Peyer's patch (tissue), 4 donors: ENCODE measurements around the gene RABL6. TPM values are rescaled to one million over a fixed set of nuclear protein-coding genes. Genes with fewer than 3 reads are reported as not detected.
A peak's percentile ranks its signal among the peaks of the same experiment; 100 is the strongest.

Experiments
- DNase-seq, 3 donors: peaks; one replicate each; pipeline ENCODE4 v3.0.0-alpha.2; 2017 to 2019
- H3K27ac ChIP-seq, 4 donors: fragments of 200-600 bp; sonication (generic); one replicate each; pipeline ENCODE4 v1.5.1; 2016 to 2019
- H3K27me3 ChIP-seq, 2 donors: fragments of 200-600 bp; sonication (generic); one replicate each; pipeline ENCODE4 v1.5.1; 2019
- H3K36me3 ChIP-seq, 3 donors: fragments of 200-600 bp; sonication (generic); one replicate each; pipeline ENCODE4 v1.5.1; 2016 to 2019
- H3K4me1 ChIP-seq, 4 donors: fragments of 200-600 bp; sonication (generic); one replicate each; pipeline ENCODE4 v1.5.1; 2016 to 2019
- H3K4me3 ChIP-seq, 4 donors: fragments of 200-600 bp; sonication (generic); 1 replicate in 3 of 4; 2 replicates in 1 of 4; pipeline ENCODE4 v1.5.1; 2016 to 2019; ENCODE audit warnings: mild to moderate bottlenecking in 1 of 4
- H3K9me3 ChIP-seq, 4 donors: fragments of 200-600 bp; sonication (generic); one replicate each; pipeline ENCODE4 v1.5.1; 2016 to 2019; ENCODE audit warnings: mild to moderate bottlenecking in 1 of 4
- POLR2A ChIP-seq, 2 donors: fragments of 450-650 bp; IDR thresholded peaks; one replicate each; pipeline ENCODE4 v1.5.1; 2017; ENCODE audit warnings: antibody characterized with exemption in 2 of 2, mild to moderate bottlenecking in 2 of 2, moderate library complexity in 2 of 2
- total RNA-seq, 4 donors: library from RNA; depleted of rRNA; stranded (reverse); fragments of >200 nt; gene quantifications; one replicate each; pipeline ENCODE4 v1.1.0, GENCODE V29; 2016
- TF ChIP-seq, protein P1 (sequence below), 6 experiments: fragments of 450-650 bp in 4 of 6; fragments of 200-600 bp in 2 of 6; sonication (generic) in 1 of 6; IDR thresholded peaks; one replicate each; pipeline ENCODE4 v1.5.1; 2017 to 2019; ENCODE audit warnings: antibody characterized with exemption in 6 of 6, mild to moderate bottlenecking in 3 of 6, moderate library complexity in 1 of 6

Gene RABL6
- total RNA-seq, 4 donors from 2014 or later, result 98.4 to 187 (median 134) TPM

DNA sequence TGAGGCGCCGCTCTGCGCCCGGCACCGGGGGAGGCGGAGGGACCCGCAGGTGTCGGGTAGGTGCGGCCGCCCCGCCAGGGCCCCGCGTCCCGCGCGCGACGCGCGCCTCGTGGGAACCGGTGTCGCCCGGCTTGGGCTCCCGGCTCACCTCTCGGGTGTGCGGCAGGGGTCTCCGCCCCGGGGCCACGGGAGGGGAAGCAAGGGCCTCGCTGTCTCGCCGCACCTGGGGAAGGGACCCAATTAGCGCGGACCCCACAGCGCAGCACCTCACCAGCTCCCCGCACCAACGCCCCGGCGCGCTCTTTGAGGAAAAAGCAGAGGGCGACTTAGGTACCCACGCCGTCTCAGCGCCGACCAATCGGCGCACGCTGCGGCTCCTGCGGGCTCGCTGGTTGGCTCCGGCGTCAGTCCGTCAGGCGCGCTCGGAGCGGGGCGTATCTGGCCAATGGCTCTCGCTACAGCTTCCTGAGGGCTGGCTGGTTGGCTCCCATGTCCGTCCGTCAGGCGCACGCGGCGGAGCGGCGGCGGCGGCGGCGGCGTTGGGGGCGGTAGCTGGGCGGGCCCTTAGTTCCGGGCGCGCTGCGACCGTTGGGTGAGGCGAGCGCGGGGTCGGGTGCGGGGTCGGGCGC lies 78.3 kb downstream of the RABL6 start, which contains the start of gene TRAF2:
TSS of gene TRAF2 (plus strand) at position 567 of the 629 bp plus-strand sequence. CDS start 12,225 bp downstream, outside the sequence.
- Histone ChIP-seq H3K9me3 (no peaks in the 10 kb centered on the region), H3K36me3 (peaks cover 0 to 4% (median 0%) of the 10 kb centered on the region in 3 donors), H3K4me3 (peak within 1 kb of the TSS; percentile 75 to 98 (median 92)), H3K27me3 (no peaks in the 10 kb centered on the region), H3K4me1 (peaks cover 0 to 40% (median 18%) of the 10 kb centered on the region in 4 donors), H3K27ac (peak within 1 kb of the TSS; percentile 77 to 98 (median 86))
- peak; percentile 96 to 99 (median 99) for DNase-seq
- TF ChIP-seq, protein P1, sequence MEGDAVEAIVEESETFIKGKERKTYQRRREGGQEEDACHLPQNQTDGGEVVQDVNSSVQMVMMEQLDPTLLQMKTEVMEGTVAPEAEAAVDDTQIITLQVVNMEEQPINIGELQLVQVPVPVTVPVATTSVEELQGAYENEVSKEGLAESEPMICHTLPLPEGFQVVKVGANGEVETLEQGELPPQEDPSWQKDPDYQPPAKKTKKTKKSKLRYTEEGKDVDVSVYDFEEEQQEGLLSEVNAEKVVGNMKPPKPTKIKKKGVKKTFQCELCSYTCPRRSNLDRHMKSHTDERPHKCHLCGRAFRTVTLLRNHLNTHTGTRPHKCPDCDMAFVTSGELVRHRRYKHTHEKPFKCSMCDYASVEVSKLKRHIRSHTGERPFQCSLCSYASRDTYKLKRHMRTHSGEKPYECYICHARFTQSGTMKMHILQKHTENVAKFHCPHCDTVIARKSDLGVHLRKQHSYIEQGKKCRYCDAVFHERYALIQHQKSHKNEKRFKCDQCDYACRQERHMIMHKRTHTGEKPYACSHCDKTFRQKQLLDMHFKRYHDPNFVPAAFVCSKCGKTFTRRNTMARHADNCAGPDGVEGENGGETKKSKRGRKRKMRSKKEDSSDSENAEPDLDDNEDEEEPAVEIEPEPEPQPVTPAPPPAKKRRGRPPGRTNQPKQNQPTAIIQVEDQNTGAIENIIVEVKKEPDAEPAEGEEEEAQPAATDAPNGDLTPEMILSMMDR (IDR thresholded peaks at IDR 0.05), result peak in 2 of 6 experiments; percentile 0 to 24
- TF ChIP-seq POLR2A (IDR thresholded peaks at IDR 0.05), result peak; percentile 62 to 74

DNA sequence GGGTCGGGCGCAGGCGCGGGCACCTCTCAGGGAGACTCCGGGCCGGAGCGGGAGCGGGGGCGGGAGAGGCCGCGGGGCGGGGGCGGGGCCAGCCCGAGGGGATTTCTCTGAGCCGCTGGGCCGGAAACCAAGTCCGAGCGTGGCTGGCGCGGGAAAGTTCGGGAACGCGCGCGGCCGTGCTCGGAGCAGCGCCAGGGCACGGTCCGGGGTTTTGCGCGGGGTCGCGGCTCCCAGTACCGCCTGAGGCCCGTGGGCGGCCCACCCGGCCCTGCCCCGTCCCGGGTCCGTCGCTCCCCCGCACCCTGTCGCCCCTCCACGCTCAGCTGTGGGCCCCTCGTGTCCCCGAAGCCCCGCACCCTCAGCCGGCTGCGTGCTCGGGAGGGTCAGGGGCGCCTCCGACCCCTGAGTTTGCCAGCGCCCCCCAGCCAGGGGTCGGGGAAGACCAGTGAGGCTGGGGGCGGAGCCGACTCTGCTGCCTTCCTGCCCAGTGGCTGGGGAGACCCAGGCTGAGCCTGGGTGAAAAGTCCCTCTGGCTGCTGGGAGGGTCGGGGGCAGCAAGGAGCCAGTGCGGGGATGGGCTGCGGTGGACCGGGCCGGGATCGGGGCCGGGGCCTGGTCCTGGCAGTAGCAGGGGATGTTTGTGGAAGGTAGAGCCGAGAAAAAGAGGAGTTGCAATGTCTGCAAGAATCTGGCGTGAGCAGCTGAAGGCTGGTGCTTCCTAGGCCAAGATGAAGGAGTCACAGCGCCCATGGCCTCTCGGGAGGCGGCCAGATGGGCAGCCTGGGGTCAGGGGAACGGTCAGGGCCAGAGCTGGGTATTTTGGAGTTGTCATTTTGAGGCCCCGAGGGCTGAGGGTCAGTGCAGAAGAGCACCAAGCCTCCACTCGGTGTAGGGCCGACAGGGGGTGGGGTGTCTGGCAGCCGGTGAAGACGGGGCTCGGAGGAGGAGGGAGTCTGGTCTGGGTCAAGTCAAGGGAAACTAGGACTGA lies 79.2 kb downstream of the RABL6 start:
- Histone ChIP-seq H3K4me1 (peaks cover 0 to 32% (median 13%) of the 10 kb centered on the region in 4 donors), H3K36me3 (peaks cover 0 to 8% (median 0%) of the 10 kb centered on the region in 3 donors), H3K9me3 (no peaks in the 10 kb centered on the region), H3K27ac (peak overlapping the region; percentile 77 to 98 (median 86)), H3K27me3 (no peaks in the 10 kb centered on the region), H3K4me3 (peak overlapping the region; percentile 75 to 98 (median 92))
- TF ChIP-seq, protein P1 (IDR thresholded peaks at IDR 0.05), result no peak
- TF ChIP-seq POLR2A (IDR thresholded peaks at IDR 0.05), result no peak
- peak in 2 of 3 donors; percentile 62 to 65 for DNase-seq

DNA sequence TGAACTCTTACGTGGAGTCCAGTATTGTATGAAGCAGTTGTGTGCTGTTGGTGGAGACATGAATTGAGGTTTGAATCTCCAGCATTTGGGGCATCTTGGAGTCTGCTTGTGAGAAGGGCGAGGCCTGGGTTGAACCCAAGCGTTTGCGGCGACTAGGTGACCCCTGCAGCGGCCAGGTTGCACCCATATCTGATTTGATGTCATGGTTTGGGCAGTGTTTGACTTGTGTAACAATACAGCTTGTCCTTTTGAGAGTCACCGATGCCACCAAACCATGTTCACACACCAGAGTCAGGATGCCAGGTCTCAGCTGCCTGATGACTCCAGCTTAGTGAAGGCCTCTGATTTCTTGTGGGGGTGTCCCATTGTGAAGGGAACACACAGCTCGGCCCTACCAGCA lies 80.7 kb downstream of the RABL6 start:
- Histone ChIP-seq H3K27me3 (no peaks in the 10 kb centered on the region), H3K9me3 (no peaks in the 10 kb centered on the region), H3K27ac (no peak overlapping the region), H3K36me3 (peaks cover 0 to 8% (median 0%) of the 10 kb centered on the region in 3 donors), H3K4me1 (peaks cover 0 to 18% (median 5%) of the 10 kb centered on the region in 4 donors), H3K4me3 (no peak overlapping the region)
- no peak for DNase-seq
- TF ChIP-seq, protein P1 (IDR thresholded peaks at IDR 0.05), result no peak
- no peak for TF ChIP-seq POLR2A (IDR thresholded peaks at IDR 0.05)

GRCh38 chr9:136889858-136890257 lies 82.1 kb downstream of the RABL6 start:
- peak in 1 of 3 donors; percentile 34 for DNase-seq
- peaks cover 0 to 8% (median 0%) of the 10 kb centered on the region in 3 donors for H3K36me3 ChIP-seq
- no peaks in the 10 kb centered on the region for H3K9me3 ChIP-seq
- no peak overlapping the region for H3K27ac ChIP-seq
- TF ChIP-seq, protein P1 (IDR thresholded peaks at IDR 0.05), result no peak
- TF ChIP-seq POLR2A (IDR thresholded peaks at IDR 0.05), result no peak
- no peaks in the 10 kb centered on the region for H3K27me3 ChIP-seq
- H3K4me3 ChIP-seq, result no peak overlapping the region
- H3K4me1 ChIP-seq, result peaks cover 0 to 18% (median 5%) of the 10 kb centered on the region in 4 donors

GRCh38 chr9:136890661-136891060 lies 82.9 kb downstream of the RABL6 start:
- TF ChIP-seq, protein P1 (IDR thresholded peaks at IDR 0.05), result no peak
- no peak for TF ChIP-seq POLR2A (IDR thresholded peaks at IDR 0.05)
- peaks cover 0 to 8% (median 0%) of the 10 kb centered on the region in 3 donors for H3K36me3 ChIP-seq
- no peaks in the 10 kb centered on the region for H3K9me3 ChIP-seq
- H3K4me1 ChIP-seq, result peaks cover 0 to 11% (median 3%) of the 10 kb centered on the region in 4 donors
- no peak overlapping the region for H3K4me3 ChIP-seq
- DNase-seq, result peak in 1 of 3 donors; percentile 23
- no peak overlapping the region for H3K27ac ChIP-seq
- no peaks in the 10 kb centered on the region for H3K27me3 ChIP-seq
